NCI-H146 (cell line): ENCODE measurements around the gene CCDC92.
"Not testable (repeated sequence)": the region's sequence is repeated elsewhere in the genome, so short reads cannot be mapped to it uniquely, and the experiment has no call there.

ENCODE experiments used
- DNase-seq: peaks from one replicate; lab custom pipeline; 2025; lab: John Stamatoyannopoulos, UW

Gene CCDC92

GRCh38 chr12:123948796-123949769 is 23.5 kb downstream of the CCDC92 start:
- no peak for DNase-seq

GRCh38 chr12:123948401-123948795 is 24.2 kb downstream of the CCDC92 start:
- DNase-seq = no peak

- DNase-seq = not testable (repeated sequence)
Measured at GRCh38 chr12:123947531-123947930, 25.1 kb downstream of the CCDC92 start.

GRCh38 chr12:123946516-123947505 is 25.8 kb downstream of the CCDC92 start:
- not testable (repeated sequence) for DNase-seq

GRCh38 chr12:123946152-123946515 is 26.5 kb downstream of the CCDC92 start:
- no peak for DNase-seq

- DNase-seq = no peak
Measured at GRCh38 chr12:123945287-123946151, 27.1 kb downstream of the CCDC92 start.

GRCh38 chr12:123944696-123945095 is 27.9 kb downstream of the CCDC92 start:
- no peak for DNase-seq

- DNase-seq = no peak
Measured at GRCh38 chr12:123943816-123944215, 28.8 kb downstream of the CCDC92 start.

GRCh38 chr12:123942911-123943648 is 29.6 kb downstream of the CCDC92 start:
- DNase-seq = no peak

- no peak for DNase-seq
Measured at GRCh38 chr12:123942238-123942653, 30.4 kb downstream of the CCDC92 start.

GRCh38 chr12:123941624-123942237 is 30.9 kb downstream of the CCDC92 start:
- DNase-seq = no peak

- DNase-seq = no peak
Measured at GRCh38 chr12:123941000-123941399, 31.6 kb downstream of the CCDC92 start.

- DNase-seq = no peak
Measured at GRCh38 chr12:123940627-123940966, 32.0 kb downstream of the CCDC92 start.

- DNase-seq = no peak
Measured at GRCh38 chr12:123939716-123940626, 32.7 kb downstream of the CCDC92 start.

GRCh38 chr12:123938679-123939480 is 33.8 kb downstream of the CCDC92 start:
- no peak for DNase-seq

- no peak for DNase-seq
Measured at GRCh38 chr12:123937707-123938591, 34.7 kb downstream of the CCDC92 start.

GRCh38 chr12:123936956-123937706 is 35.5 kb downstream of the CCDC92 start:
- DNase-seq = no peak
